Progenitor cell of endocrine pancreas (in vitro differentiated cells): ENCODE data around the gene ARL16. TPM values are rescaled to one million over a fixed set of nuclear protein-coding genes. Genes with fewer than 3 reads are reported as not detected.

Experiments
- DNase-seq: peaks from one replicate; pipeline ENCODE4 v3.0.0; 2021; ENCODE audit warnings: low spot score; ENCODE audit not compliant: unreplicated experiment
- H3K27ac Mint-ChIP-seq: 2 replicates; pipeline ENCODE4 v1.8.0; 2021; ENCODE audit warnings: mild to moderate bottlenecking, moderate library complexity, mixed read lengths
- H3K27me3 Mint-ChIP-seq: 2 replicates; pipeline ENCODE4 v1.8.0; 2021; ENCODE audit warnings: mixed read lengths
- H3K36me3 Mint-ChIP-seq: 2 replicates; pipeline ENCODE4 v1.8.0; 2022; ENCODE audit warnings: mixed read lengths; ENCODE audit not compliant: insufficient read depth
- H3K4me1 Mint-ChIP-seq: 2 replicates; pipeline ENCODE4 v1.8.0; 2021; ENCODE audit warnings: low read depth, mixed read lengths
- H3K4me3 Mint-ChIP-seq: 2 replicates; pipeline ENCODE4 v1.8.0; 2021; ENCODE audit warnings: low read depth, mild to moderate bottlenecking, moderate library complexity, mixed read lengths
- H3K9me3 Mint-ChIP-seq: 2 replicates; pipeline ENCODE4 v1.8.0; 2021; ENCODE audit warnings: low read depth, mixed read lengths
- CTCF ChIP-seq: fragments of 200-600 bp; sonication (generic); IDR thresholded peaks from one replicate; pipeline ENCODE4 v1.5.0; 2021; ENCODE audit warnings: antibody characterized with exemption, mild to moderate bottlenecking; ENCODE audit not compliant: unreplicated experiment
- microRNA-seq: library from miRNA; unstranded; fragments of <30 nt; microRNA quantifications from one replicate; pipeline ENCODE4 v1.1.0, GENCODE V29; 2020; ENCODE audit warnings: borderline number of aligned reads; ENCODE audit not compliant: unreplicated experiment
- total RNA-seq: library from RNA; stranded (reverse); gene quantifications from 2 replicates; pipeline ENCODE4 v1.2.1, GENCODE V29; 2021

ARL16 gene
- total RNA-seq, 1 donor from 2014 or later = 42.1 TPM

GRCh38 chr17:81636505-81637288, 46.9 kb downstream of the ARL16 start, which contains the start of the genes NPLOC4 and TSPAN10:
Gene NPLOC4, minus strand, starts transcription at chr17:81637112. Its CDS starts 182 bp downstream, at chr17:81636930.
Gene TSPAN10, plus strand, starts transcription at chr17:81637196. Its CDS starts 5,217 bp downstream, at chr17:81642413.
- TF ChIP-seq CTCF = no peak
- H3K4me1 Mint-ChIP-seq = peaks cover 11% of the 10 kb centered on the region
- no peaks in the 10 kb centered on the region for H3K36me3 Mint-ChIP-seq

GRCh38 chr17:81635973-81636504, 47.6 kb downstream of the ARL16 start:
- H3K4me3 Mint-ChIP-seq = peak overlapping the region; percentile 89
- peaks cover 11% of the 10 kb centered on the region for H3K4me1 Mint-ChIP-seq
- DNase-seq = no peak
- TF ChIP-seq CTCF = no peak
- no peaks in the 10 kb centered on the region for H3K36me3 Mint-ChIP-seq
- H3K9me3 Mint-ChIP-seq = no peaks in the 10 kb centered on the region
- H3K27ac Mint-ChIP-seq = peak overlapping the region; percentile 96
- H3K27me3 Mint-ChIP-seq = no peaks in the 10 kb centered on the region

More at GRCh38 chr17:81636505-81637288, 46.9 kb downstream of the ARL16 start, which contains the start of the genes NPLOC4 and TSPAN10:
- Mint-ChIP-seq H3K27me3 (no peaks in the 10 kb centered on the region), H3K9me3 (no peaks in the 10 kb centered on the region), H3K4me3 (peak within 1 kb of the TSS; percentile 89), H3K27ac (peak within 1 kb of the TSS; percentile 96)
- DNase-seq = peak; percentile 83

GRCh38 chr17:81635431-81635830, 48.2 kb downstream of the ARL16 start:
- peaks cover 11% of the 10 kb centered on the region for H3K4me1 Mint-ChIP-seq
- no peak for DNase-seq
- peak overlapping the region; percentile 96 for H3K27ac Mint-ChIP-seq
- no peaks in the 10 kb centered on the region for H3K9me3 Mint-ChIP-seq
- no peaks in the 10 kb centered on the region for H3K27me3 Mint-ChIP-seq
- H3K4me3 Mint-ChIP-seq = peak overlapping the region; percentile 89
- H3K36me3 Mint-ChIP-seq = no peaks in the 10 kb centered on the region
- no peak for TF ChIP-seq CTCF

- H3K27me3 Mint-ChIP-seq = no peaks in the 10 kb centered on the region
- peaks cover 10% of the 10 kb centered on the region for H3K4me1 Mint-ChIP-seq
- H3K27ac Mint-ChIP-seq = no peak overlapping the region
- peaks cover 7% of the 10 kb centered on the region for H3K36me3 Mint-ChIP-seq
- no peak for TF ChIP-seq CTCF
- DNase-seq = no peak
- no peak overlapping the region for H3K4me3 Mint-ChIP-seq
- H3K9me3 Mint-ChIP-seq = no peaks in the 10 kb centered on the region
Measured at GRCh38 chr17:81631482-81631881, 52.1 kb downstream of the ARL16 start.

Small RNA genes lying within 50 kb of the gene (microRNA-seq; reads per million reads assigned to microRNA genes)
- gene MIR6786 = 3.6 reads per million

Other genes with a start within 250 kb of the ARL16 start
- 3,227 and 3,279 TPM in 2 replicates for gene ACTG1, start 171.0 kb downstream of the ARL16 start, total RNA-seq
- 4.8 and 5.3 TPM in 2 replicates for gene FSCN2, start 155.4 kb downstream of the ARL16 start, total RNA-seq
- 46.5 and 47.7 TPM in 2 replicates for gene FAAP100, start 131.4 kb downstream of the ARL16 start, total RNA-seq
- 93.8 and 102 TPM in 2 replicates for gene NPLOC4, start 46.7 kb downstream of the ARL16 start, total RNA-seq
- 4.0 and 4.4 TPM in 2 replicates for gene TSPAN10, start 46.6 kb downstream of the ARL16 start, total RNA-seq
- 0.50 TPM in 1 of 2 replicates, not detected in the other for gene PDE6G, start 27.3 kb downstream of the ARL16 start, total RNA-seq
- 18.6 and 23.6 TPM in 2 replicates for gene OXLD1, start 17.2 kb downstream of the ARL16 start, total RNA-seq
- gene CCDC137, start 17.1 kb downstream of the ARL16 start, total RNA-seq = 24.8 and 26.6 TPM in 2 replicates
- gene HGS, start 214 bp upstream of the ARL16 start, total RNA-seq = 127 and 141 TPM in 2 replicates
- gene MRPL12, start 19.6 kb upstream of the ARL16 start, total RNA-seq = 63.6 and 63.9 TPM in 2 replicates
- 36.9 and 40.9 TPM in 2 replicates for gene SLC25A10, start 28.5 kb upstream of the ARL16 start, total RNA-seq
- 2.1 and 2.2 TPM in 2 replicates for gene GCGR, start 120.4 kb upstream of the ARL16 start, total RNA-seq
- 138 and 157 TPM in 2 replicates for gene MCRIP1, start 149.5 kb upstream of the ARL16 start, total RNA-seq
- not detected in 2 replicates for gene PPP1R27, start 151.3 kb upstream of the ARL16 start, total RNA-seq
- gene P4HB, start 176.7 kb upstream of the ARL16 start, total RNA-seq = 467 and 484 TPM in 2 replicates
- 239 and 248 TPM in 2 replicates for gene ARHGDIA, start 187.5 kb upstream of the ARL16 start, total RNA-seq
- gene ALYREF, start 207.8 kb upstream of the ARL16 start, total RNA-seq = 98.9 and 99.7 TPM in 2 replicates
- 137 and 139 TPM in 2 replicates for gene ANAPC11, start 207.9 kb upstream of the ARL16 start, total RNA-seq
- 0.78 and 1.7 TPM in 2 replicates for gene NPB, start 218.4 kb upstream of the ARL16 start, total RNA-seq
- 93.2 and 95.2 TPM in 2 replicates for gene PCYT2, start 227.6 kb upstream of the ARL16 start, total RNA-seq
- 32.4 and 34.0 TPM in 2 replicates for gene SIRT7, start 234.4 kb upstream of the ARL16 start, total RNA-seq
- 29.5 and 30.2 TPM in 2 replicates for gene MAFG, start 243.9 kb upstream of the ARL16 start, total RNA-seq